A673 (cell line): ENCODE measurements around the gene FHIT. TPM values are rescaled to one million over a fixed set of nuclear protein-coding genes. Genes with fewer than 3 reads are reported as not detected.

Experiments
- BruUV-seq: library from RNA; stranded (reverse); fragments of 400-500 nt; replicated peaks from 2 replicates; lab custom pipeline; 2021; lab: Mats Ljungman, UMichigan
- CTCF ChIA-PET: fragments of 300-600 bp; sonication (Branson Sonifier 250); formaldehyde crosslinking; loops from one replicate; lab custom pipeline; 2022; ENCODE audit warnings: antibody characterized with exemption; lab: Charles Lee
- POLR2A ChIA-PET: fragments of 300-600 bp; sonication (Branson Sonifier 250); formaldehyde crosslinking; loops from one replicate; lab custom pipeline; 2022; ENCODE audit warnings: antibody characterized with exemption; ENCODE audit not compliant: low non-redundant PET; lab: Charles Lee
- DNase-seq: peaks from one replicate; pipeline ENCODE4 v3.0.0-alpha.2; 2015; ENCODE audit warnings: low spot score
- H3K27ac ChIP-seq: fragments of 200-600 bp; sonication (generic); 2 replicates; pipeline ENCODE4 v1.5.1; 2016; ENCODE audit warnings: mixed run types, low read depth, mild to moderate bottlenecking, mixed read lengths, antibody characterized with exemption, low read length; ENCODE audit not compliant: poor library complexity, severe bottlenecking
- H3K27me3 ChIP-seq: fragments of 200-600 bp; sonication (generic); replicated peaks from 2 replicates; pipeline ENCODE4 v1.6.1; 2017; ENCODE audit warnings: mixed run types, low read depth, mild to moderate bottlenecking, mixed read lengths, antibody characterized with exemption, low read length; ENCODE audit not compliant: insufficient read depth, poor library complexity
- H3K36me3 ChIP-seq: fragments of 200-600 bp; sonication (generic); 2 replicates; pipeline ENCODE4 v1.6.1; 2016; ENCODE audit warnings: mixed run types, mild to moderate bottlenecking, mixed read lengths, antibody characterized with exemption, low read length; ENCODE audit not compliant: insufficient read depth, poor library complexity, severe bottlenecking
- H3K4me1 ChIP-seq: fragments of 200-600 bp; sonication (generic); 2 replicates; pipeline ENCODE4 v1.6.1; 2017; ENCODE audit warnings: mixed run types, mild to moderate bottlenecking, mixed read lengths, antibody characterized with exemption, low read length; ENCODE audit not compliant: insufficient read depth, poor library complexity, severe bottlenecking
- H3K4me3 ChIP-seq: fragments of 200-600 bp; sonication (generic); 2 replicates; pipeline ENCODE4 v1.5.1; 2016; ENCODE audit warnings: low read depth, mixed run types, mild to moderate bottlenecking, mixed read lengths, low read length; ENCODE audit not compliant: poor library complexity, severe bottlenecking
- H3K9me3 ChIP-seq: fragments of 200-600 bp; sonication (generic); 2 replicates; pipeline ENCODE4 v1.6.1; 2016; ENCODE audit warnings: mixed run types, low read depth, mild to moderate bottlenecking, mixed read lengths, antibody characterized with exemption, low read length; ENCODE audit not compliant: poor library complexity, severe bottlenecking
- EZH2 ChIP-seq: fragments of 200-600 bp; sonication (generic); IDR thresholded peaks from 2 replicates; pipeline ENCODE4 v1.6.1; 2017; ENCODE audit warnings: borderline replicate concordance, low read depth, mild to moderate bottlenecking, mixed read lengths, antibody characterized with exemption, low read length; ENCODE audit not compliant: poor library complexity, severe bottlenecking
- intact Hi-C: fragments of 100-400 bp; cut with micrococcal nuclease; formaldehyde crosslinking; loops from one replicate; pipeline ENCODE4 v1.10.0; 2022; ENCODE audit not compliant: unreplicated experiment
- total RNA-seq: library from RNA; stranded (reverse); gene quantifications from 2 replicates; pipeline ENCODE4 v1.2.3, GENCODE V29; 2021
- TF ChIP-seq, protein P1 (sequence below): fragments of 300-800, 200-600 bp; sonication (generic); conservative IDR thresholded peaks from 2 replicates; pipeline ENCODE4 v1.5.1; 2017; ENCODE audit warnings: low read depth, mild to moderate bottlenecking, antibody characterized with exemption, low read length, moderate library complexity, mixed read lengths

Gene FHIT
- total RNA-seq, 1 experiment from 2014 or later: not detected

DNA sequence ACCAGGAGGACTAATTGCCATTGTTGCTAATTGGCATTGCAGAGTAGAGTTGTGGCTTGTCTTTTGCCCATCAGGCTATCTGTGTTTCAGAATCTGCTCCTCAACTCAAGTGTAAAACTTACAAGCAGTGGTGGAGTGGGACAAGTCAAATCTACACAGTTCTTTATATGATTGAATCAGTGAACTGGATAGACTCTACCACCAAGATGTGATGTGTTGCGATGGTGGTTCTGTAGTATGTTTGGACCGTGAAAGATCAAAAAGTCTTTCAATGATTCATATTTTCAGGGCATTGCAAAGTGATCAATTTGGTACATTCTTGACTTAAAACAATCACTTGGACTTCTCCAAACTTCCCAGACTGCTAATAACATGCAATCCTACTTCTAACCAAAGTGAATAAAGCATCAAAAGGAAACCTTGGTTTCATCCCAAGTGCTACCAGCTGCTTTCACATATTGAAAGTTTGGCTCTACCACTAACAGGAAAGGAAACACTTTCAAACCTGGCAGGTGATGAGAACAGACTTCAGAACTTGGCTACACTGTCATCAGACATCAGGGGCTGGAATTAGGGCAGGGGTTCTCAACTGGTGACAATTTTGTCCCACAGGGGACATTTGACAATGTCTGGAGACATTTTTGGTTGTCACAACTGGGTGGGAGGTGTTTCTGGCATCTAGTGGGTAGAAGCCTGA lies 1356.7 kb downstream of the FHIT start:
- Histone ChIP-seq H3K4me1 (no peaks in the 10 kb centered on the region), H3K4me3 (no peak overlapping the region), H3K27ac (no peak overlapping the region), H3K36me3 (no peaks in the 10 kb centered on the region), H3K9me3 (no peaks in the 10 kb centered on the region), H3K27me3 (no peaks in the 10 kb centered on the region)
- BruUV-seq: no TSS peak
- ChIA-PET POLR2A (no interaction called here), CTCF (no interaction called here)
- intact Hi-C loops: no loop called here
- TF ChIP-seq, protein P1, sequence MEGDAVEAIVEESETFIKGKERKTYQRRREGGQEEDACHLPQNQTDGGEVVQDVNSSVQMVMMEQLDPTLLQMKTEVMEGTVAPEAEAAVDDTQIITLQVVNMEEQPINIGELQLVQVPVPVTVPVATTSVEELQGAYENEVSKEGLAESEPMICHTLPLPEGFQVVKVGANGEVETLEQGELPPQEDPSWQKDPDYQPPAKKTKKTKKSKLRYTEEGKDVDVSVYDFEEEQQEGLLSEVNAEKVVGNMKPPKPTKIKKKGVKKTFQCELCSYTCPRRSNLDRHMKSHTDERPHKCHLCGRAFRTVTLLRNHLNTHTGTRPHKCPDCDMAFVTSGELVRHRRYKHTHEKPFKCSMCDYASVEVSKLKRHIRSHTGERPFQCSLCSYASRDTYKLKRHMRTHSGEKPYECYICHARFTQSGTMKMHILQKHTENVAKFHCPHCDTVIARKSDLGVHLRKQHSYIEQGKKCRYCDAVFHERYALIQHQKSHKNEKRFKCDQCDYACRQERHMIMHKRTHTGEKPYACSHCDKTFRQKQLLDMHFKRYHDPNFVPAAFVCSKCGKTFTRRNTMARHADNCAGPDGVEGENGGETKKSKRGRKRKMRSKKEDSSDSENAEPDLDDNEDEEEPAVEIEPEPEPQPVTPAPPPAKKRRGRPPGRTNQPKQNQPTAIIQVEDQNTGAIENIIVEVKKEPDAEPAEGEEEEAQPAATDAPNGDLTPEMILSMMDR: no peak
- TF ChIP-seq EZH2: no peak
- no peak for DNase-seq

DNA sequence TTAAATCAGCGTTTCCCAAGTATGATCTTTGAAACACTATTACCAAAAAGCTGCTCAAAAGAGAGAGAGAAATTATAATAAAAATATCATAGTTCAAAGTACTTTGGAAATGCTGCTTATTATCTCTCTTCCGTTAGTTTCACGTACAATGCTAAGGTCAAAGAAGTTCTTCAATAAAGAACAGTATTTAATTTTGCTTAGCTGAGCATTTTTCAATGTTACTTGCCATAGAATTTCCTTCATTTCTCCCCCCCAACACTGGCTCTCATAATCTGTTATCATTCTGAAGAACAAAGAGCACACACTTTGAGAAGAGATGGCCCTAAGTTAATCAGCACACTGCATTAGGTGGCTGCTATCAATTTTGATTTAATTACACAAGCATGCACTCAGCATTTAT lies 1360.6 kb downstream of the FHIT start:
- Histone ChIP-seq H3K4me1 (no peaks in the 10 kb centered on the region), H3K36me3 (no peaks in the 10 kb centered on the region), H3K9me3 (no peaks in the 10 kb centered on the region), H3K4me3 (no peak overlapping the region), H3K27ac (no peak overlapping the region), H3K27me3 (no peaks in the 10 kb centered on the region)
- no TSS peak for BruUV-seq
- intact Hi-C loops: no loop called here
- no peak for DNase-seq
- POLR2A ChIA-PET: no interaction called here
- CTCF ChIA-PET: no interaction called here
- no peak for TF ChIP-seq EZH2
- TF ChIP-seq, protein P1: no peak

DNA sequence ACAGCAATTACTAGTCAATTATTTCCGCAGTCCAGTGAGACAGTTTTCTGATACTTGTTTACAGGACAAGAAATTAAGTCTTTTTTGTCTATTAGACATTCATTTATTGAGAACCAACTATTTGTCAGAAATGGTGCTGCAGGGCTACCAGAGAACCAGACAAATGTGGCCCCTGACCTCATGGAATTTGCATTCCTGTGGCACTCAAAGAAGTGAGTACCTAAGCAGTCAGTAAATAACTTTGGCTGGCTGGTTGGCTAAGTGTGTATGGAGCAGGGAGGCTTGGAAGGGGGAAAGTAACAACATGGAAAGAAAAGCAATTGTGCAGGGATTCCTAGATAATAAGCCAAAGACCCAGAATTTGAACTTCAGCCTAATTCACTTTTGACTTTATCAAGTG lies 1364.5 kb downstream of the FHIT start:
- CTCF ChIA-PET: no interaction called here
- Histone ChIP-seq H3K36me3 (no peaks in the 10 kb centered on the region), H3K9me3 (no peaks in the 10 kb centered on the region), H3K27me3 (no peaks in the 10 kb centered on the region), H3K4me3 (no peak overlapping the region), H3K4me1 (no peaks in the 10 kb centered on the region), H3K27ac (no peak overlapping the region)
- TF ChIP-seq EZH2: no peak
- TF ChIP-seq, protein P1: no peak
- no TSS peak for BruUV-seq
- no peak for DNase-seq
- intact Hi-C loops: no loop called here
- POLR2A ChIA-PET: no interaction called here
